ENCODE data around the gene TGFBR3L.

- TF ChIP-seq POLR2A (IDR thresholded peaks at IDR 0.05; ENCODE audit: low read depth, low read length) (no peak), CTCF (IDR thresholded peaks at IDR 0.05; ENCODE audit: extremely low read depth in 1 of 2, insufficient read depth in 1 of 2, low read depth in 1 of 2, low read length in 2 of 2) (no peak), POLR2AphosphoS5 (IDR thresholded peaks at IDR 0.05; ENCODE audit: insufficient read depth, low read depth, low read length) (no peak)
These were observed 47.4 kb upstream of the TGFBR3L start for GRCh38 chr19:7867092-7867844.
